HEK293 (cell line): ENCODE measurements around the gene PPP2R5E.
A peak's percentile ranks its signal among the peaks of the same experiment; 100 is the strongest.

Experiments
- CTCF ChIA-PET: fragments of 350-600 bp; formaldehyde crosslinking; extraction: SDS; loops from one replicate; lab custom pipeline; 2021; ENCODE audit warnings: antibody characterized with exemption; lab: Yijun Ruan, JAX
- POLR2A ChIA-PET: fragments of 300-600 bp; formaldehyde crosslinking; extraction: SDS; loops from one replicate; lab custom pipeline; 2020; ENCODE audit warnings: antibody characterized with exemption, inconsistent platforms; lab: Yijun Ruan, JAX
- H3K27ac ChIP-seq: fragments of 200-500 bp; sonication (Bioruptor generic); 2 replicates; pipeline ENCODE4 v1.5.1; 2014; ENCODE audit warnings: low read depth, low read length, control low read depth, inconsistent platforms; ENCODE audit errors: extremely low read depth
- H3K36me3 ChIP-seq, 2 experiments: fragments of 200-500 bp in 1 of 2; sonication (Bioruptor generic) in 1 of 2; 1 replicate in 1 of 2; 2 replicates in 1 of 2; pipeline ENCODE4 v1.5.1; 2014 to 2017; ENCODE audit warnings: inconsistent platforms in 2 of 2, low read length in 2 of 2; ENCODE audit not compliant: control insufficient read depth in 2 of 2, insufficient read depth in 1 of 2
- H3K4me1 ChIP-seq: fragments of 200-500 bp; sonication (Bioruptor generic); 2 replicates; pipeline ENCODE4 v1.5.1; 2014; ENCODE audit warnings: mild to moderate bottlenecking, low read length, inconsistent platforms; ENCODE audit not compliant: control insufficient read depth, insufficient read depth
- H3K4me3 ChIP-seq: 2 replicates; pipeline ENCODE4 v1.5.1; 2011; ENCODE audit warnings: low read depth, mild to moderate bottlenecking, control low read depth, low read length, moderate library complexity
- H3K9me3 ChIP-seq: fragments of 200-500 bp; sonication (Bioruptor generic); 2 replicates; pipeline ENCODE4 v1.5.1; 2014; ENCODE audit warnings: low read depth, low read length, inconsistent platforms; ENCODE audit not compliant: control insufficient read depth, insufficient read depth
- BCL11B ChIP-seq: fragments of 450-650 bp; formaldehyde crosslinking; IDR thresholded peaks from 2 replicates; pipeline ENCODE4 v1.5.1; 2016; ENCODE audit warnings: low read depth, missing biosample characterization, missing genetic modification characterization
- CTCF ChIP-seq: fragments of 450-650 bp; formaldehyde crosslinking; IDR thresholded peaks from 2 replicates; pipeline ENCODE4 v1.5.1; 2016; ENCODE audit warnings: missing biosample characterization, missing genetic modification characterization
- IKZF3 ChIP-seq: fragments of 450-650 bp; IDR thresholded peaks from 2 replicates; pipeline ENCODE4 v1.5.0; 2018; ENCODE audit warnings: missing biosample characterization, mild to moderate bottlenecking, missing genetic modification characterization, moderate library complexity
- TSHZ1 ChIP-seq: fragments of 450-650 bp; formaldehyde crosslinking; IDR thresholded peaks from 2 replicates; pipeline ENCODE4 v1.5.1; 2016; ENCODE audit warnings: missing biosample characterization, missing genetic modification characterization, borderline replicate concordance
- YY1 ChIP-seq: fragments of 450-650 bp; formaldehyde crosslinking; IDR thresholded peaks from 2 replicates; pipeline ENCODE4 v1.5.1; 2018; ENCODE audit warnings: missing biosample characterization, missing genetic modification characterization
- ZBTB20 ChIP-seq: fragments of 450-650 bp; formaldehyde crosslinking; IDR thresholded peaks from 2 replicates; pipeline ENCODE4 v1.5.1; 2016; ENCODE audit warnings: missing biosample characterization, missing genetic modification characterization
- ZBTB26 ChIP-seq: fragments of 450-650 bp; formaldehyde crosslinking; optimal IDR thresholded peaks from 2 replicates; pipeline ENCODE3; 2016; ENCODE audit warnings: missing biosample characterization, mild to moderate bottlenecking, missing genetic modification characterization
- ZBTB44 ChIP-seq: fragments of 450-650 bp; IDR thresholded peaks from 2 replicates; pipeline ENCODE4 v1.5.1; 2018; ENCODE audit warnings: missing biosample characterization, mild to moderate bottlenecking, missing genetic modification characterization
- ZBTB48 ChIP-seq: fragments of 450-650 bp; formaldehyde crosslinking; IDR thresholded peaks from 2 replicates; pipeline ENCODE4 v1.5.1; 2016; ENCODE audit warnings: missing biosample characterization, missing genetic modification characterization
- ZNF335 ChIP-seq: fragments of 450-650 bp; formaldehyde crosslinking; conservative IDR thresholded peaks from 2 replicates; pipeline ENCODE4 v1.5.1; 2016; ENCODE audit warnings: missing biosample characterization, missing genetic modification characterization
- ZNF404 ChIP-seq: fragments of 450-650 bp; formaldehyde crosslinking; IDR thresholded peaks from 2 replicates; pipeline ENCODE4 v1.5.1; 2017; ENCODE audit warnings: missing biosample characterization, missing genetic modification characterization
- ZNF416 ChIP-seq: fragments of 450-650 bp; formaldehyde crosslinking; IDR thresholded peaks from 2 replicates; pipeline ENCODE4 v1.5.1; 2016; ENCODE audit warnings: missing biosample characterization, missing genetic modification characterization
- ZNF48 ChIP-seq: fragments of 450-650 bp; formaldehyde crosslinking; IDR thresholded peaks from 2 replicates; pipeline ENCODE4 v1.5.1; 2016; ENCODE audit warnings: missing biosample characterization, missing genetic modification characterization
- ZNF561 ChIP-seq: fragments of 450-650 bp; IDR thresholded peaks from 2 replicates; pipeline ENCODE4 v1.5.1; 2018; ENCODE audit warnings: missing biosample characterization, missing genetic modification characterization, borderline replicate concordance
- ZSCAN30 ChIP-seq: fragments of 450-650 bp; IDR thresholded peaks from 2 replicates; pipeline ENCODE4 v1.5.1; 2018; ENCODE audit warnings: missing biosample characterization, mild to moderate bottlenecking, missing genetic modification characterization, moderate library complexity
- TF ChIP-seq, protein P1 (sequence below): fragments of 450-650 bp; IDR thresholded peaks from 2 replicates; pipeline ENCODE4 v1.5.1; 2018; ENCODE audit warnings: missing biosample characterization, missing genetic modification characterization

PPP2R5E gene

DNA sequence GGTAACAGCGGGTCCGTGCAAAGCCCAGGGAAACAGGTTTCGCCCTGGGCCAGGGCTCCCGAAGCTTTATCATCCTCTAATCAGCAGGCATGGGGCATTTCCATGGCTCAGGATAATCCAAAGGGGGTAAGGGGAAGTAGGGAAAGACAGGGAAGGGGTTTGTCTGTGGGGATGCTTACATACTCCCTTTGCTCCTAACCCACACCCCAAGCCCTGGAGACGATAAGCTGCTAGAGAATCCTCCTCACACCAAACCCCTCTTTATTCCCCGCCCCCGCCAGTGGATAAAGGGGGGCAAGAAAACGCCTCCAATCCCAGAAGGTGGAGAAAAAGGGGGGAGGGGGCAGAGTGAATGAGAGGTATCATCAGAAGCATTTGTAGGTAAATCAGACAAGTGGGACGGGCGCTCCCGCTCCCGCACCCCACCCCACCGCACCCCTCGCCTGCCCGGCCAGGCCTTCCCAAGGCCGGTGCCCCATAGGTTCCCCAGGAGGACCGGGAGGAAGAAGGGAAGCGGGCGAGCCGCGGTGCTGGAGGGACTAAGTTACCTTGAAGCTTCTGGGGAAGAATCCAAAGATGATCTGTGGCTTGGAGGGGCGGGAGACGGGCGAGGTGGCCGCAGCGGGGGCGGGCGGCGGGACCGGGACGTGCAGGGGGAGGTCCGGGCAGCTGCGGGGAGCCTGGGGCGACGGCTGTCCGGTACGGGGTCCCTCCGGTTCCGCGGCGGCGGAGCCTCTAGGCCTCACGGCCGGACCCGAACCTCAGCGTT lies 762 bp downstream of the PPP2R5E start (continued):
- TF ChIP-seq CTCF (tag by site-specific recombination), result no peak
- TF ChIP-seq ZBTB48 (tag by site-specific recombination), result 0 out of 2 replicates have a peak, but pooled peaks have one; percentile 56
- TF ChIP-seq BCL11B, result no peak
- TF ChIP-seq IKZF3, result no peak
- TF ChIP-seq, protein P1, sequence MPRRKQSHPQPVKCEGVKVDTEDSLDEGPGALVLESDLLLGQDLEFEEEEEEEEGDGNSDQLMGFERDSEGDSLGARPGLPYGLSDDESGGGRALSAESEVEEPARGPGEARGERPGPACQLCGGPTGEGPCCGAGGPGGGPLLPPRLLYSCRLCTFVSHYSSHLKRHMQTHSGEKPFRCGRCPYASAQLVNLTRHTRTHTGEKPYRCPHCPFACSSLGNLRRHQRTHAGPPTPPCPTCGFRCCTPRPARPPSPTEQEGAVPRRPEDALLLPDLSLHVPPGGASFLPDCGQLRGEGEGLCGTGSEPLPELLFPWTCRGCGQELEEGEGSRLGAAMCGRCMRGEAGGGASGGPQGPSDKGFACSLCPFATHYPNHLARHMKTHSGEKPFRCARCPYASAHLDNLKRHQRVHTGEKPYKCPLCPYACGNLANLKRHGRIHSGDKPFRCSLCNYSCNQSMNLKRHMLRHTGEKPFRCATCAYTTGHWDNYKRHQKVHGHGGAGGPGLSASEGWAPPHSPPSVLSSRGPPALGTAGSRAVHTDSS (tag by site-specific recombination), result no peak
- no peak for TF ChIP-seq ZNF404 (tag by site-specific recombination)

GRCh38 chr14:63535918-63536317 lies 7.3 kb downstream of the PPP2R5E start:
- Histone ChIP-seq H3K4me1 (no peaks in the 10 kb centered on the region), H3K9me3 (no peaks in the 10 kb centered on the region), H3K27ac (no peak overlapping the region), H3K4me3 (no peak overlapping the region), H3K36me3 (peaks cover 44 to 52% of the 10 kb centered on the region in 2 experiments)
- CTCF ChIA-PET, result no interaction called here
- POLR2A ChIA-PET, result no interaction called here
- TF ChIP-seq TSHZ1, result no peak
- no peak for TF ChIP-seq ZNF335
- TF ChIP-seq ZNF416 (tag by site-specific recombination), result no peak
- no peak for TF ChIP-seq ZBTB44
- no peak for TF ChIP-seq ZBTB26 (tag by site-specific recombination)
- TF ChIP-seq ZSCAN30 (tag by site-specific recombination), result no peak
- TF ChIP-seq ZNF561 (tag by site-specific recombination), result no peak
- no peak for TF ChIP-seq YY1 (tag by site-specific recombination)
- TF ChIP-seq ZNF48 (tag by site-specific recombination), result no peak
- TF ChIP-seq ZBTB20 (tag by site-specific recombination), result no peak
